ENCODE results near the gene NKD2.
"Not testable (repeated sequence)": the region's sequence is repeated elsewhere in the genome, so short reads cannot be mapped to it uniquely, and the experiment has no call there.

Gene NKD2

GRCh38 chr5:1059884-1060263 lies 51.3 kb downstream of the NKD2 start:
- no peak for DNase-seq

DNA sequence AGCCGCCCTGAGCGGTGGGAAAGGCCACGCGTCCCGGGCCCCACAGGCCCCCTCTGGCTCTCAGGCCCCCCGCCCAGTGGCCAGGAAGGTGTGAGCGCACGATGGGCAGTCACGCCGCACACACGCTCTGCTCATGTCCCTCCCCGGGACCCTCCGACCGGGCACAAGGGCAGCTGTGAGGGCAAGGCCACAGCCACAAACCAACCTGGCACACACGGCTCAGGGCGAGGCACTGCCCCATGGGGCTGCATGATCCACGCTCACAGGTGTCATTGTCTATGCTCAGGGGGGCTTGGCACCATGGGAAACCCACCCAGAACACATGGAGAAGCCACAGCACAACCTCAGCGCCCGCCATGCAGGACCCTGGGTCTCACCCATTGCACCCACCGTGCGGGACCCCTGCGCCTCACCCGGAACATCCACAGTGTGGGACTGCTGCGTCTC lies 52.0 kb downstream of the NKD2 start:
- DNase-seq = no peak

- DNase-seq = not testable (repeated sequence)
Observed at GRCh38 chr5:1061292-1061691, 52.7 kb downstream of the NKD2 start.

GRCh38 chr5:1061916-1062315 lies 53.3 kb downstream of the NKD2 start:
- DNase-seq = no peak

DNA sequence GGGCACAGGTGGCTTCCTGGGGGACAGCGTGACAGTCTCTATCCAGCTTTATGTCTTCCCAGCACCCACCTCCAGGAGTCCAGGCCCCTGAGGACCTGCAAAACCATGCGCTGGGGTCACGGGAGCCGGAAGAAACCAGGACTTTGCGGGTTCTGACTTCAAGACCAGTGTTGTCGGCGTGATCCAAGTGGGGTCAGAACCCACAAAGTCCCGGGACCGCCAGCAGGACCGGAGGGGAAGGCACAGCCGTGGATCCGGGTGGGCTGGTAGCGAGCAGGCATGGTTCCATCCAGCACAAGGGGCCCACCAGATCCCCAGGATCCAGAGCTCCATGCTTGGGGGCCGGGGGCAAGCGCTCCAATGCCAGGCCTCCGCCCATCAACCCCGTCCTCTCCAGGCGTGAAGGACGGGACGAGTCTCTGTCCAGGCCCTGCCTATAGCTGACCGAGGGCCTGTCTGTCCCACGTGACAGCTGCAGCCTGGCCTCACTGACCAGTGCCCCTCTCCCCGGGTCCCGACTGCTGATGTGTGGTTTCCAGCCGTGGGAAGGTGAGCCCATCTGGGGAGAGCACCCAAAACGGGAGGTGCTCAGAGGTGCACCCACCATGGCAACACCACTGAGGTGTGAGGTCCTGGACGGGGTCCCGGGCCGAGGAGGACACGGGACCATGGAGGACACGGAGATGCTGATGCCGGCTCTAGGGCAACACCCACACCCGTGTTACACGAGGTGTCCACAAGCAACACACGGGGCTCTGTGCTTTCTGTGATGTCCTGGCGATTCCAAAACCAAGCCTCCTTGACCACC lies 54.4 kb downstream of the NKD2 start:
- DNase-seq = no peak

DNA sequence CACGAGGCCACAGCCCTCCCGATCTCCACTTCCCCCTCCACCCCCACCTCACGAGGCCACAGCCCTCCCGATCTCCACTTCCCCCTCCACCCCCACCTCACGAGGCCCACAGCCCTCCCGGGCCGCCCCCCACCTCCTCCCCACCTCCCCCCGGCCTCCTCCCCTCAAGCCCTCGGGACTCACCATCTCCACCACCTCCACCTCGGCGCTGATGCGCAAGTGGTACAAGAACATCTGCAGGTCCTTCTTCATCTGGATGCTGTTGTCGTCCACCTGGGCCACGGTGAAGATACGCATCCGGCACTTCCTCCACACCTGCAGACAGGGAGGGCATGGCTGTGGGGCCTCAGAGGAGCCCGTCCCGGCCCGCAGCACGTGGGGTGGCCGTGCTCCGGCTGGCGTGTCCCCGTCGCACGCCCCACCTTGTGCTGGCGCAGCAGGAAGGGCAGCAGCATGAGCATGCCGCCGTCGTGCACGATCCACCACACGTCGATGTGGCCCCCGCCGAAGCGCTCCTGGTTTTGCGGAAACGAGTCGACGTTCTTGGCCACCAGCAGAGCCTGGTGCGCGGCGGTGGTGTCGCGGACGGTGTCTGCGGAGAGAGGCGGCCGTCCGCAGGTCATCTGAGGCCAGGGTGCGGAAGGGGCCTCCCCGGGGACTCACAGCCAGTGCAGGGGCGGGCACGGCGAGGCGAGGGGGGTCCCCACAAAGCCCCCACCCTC lies 55.2 kb downstream of the NKD2 start:
- no peak for DNase-seq

DNA sequence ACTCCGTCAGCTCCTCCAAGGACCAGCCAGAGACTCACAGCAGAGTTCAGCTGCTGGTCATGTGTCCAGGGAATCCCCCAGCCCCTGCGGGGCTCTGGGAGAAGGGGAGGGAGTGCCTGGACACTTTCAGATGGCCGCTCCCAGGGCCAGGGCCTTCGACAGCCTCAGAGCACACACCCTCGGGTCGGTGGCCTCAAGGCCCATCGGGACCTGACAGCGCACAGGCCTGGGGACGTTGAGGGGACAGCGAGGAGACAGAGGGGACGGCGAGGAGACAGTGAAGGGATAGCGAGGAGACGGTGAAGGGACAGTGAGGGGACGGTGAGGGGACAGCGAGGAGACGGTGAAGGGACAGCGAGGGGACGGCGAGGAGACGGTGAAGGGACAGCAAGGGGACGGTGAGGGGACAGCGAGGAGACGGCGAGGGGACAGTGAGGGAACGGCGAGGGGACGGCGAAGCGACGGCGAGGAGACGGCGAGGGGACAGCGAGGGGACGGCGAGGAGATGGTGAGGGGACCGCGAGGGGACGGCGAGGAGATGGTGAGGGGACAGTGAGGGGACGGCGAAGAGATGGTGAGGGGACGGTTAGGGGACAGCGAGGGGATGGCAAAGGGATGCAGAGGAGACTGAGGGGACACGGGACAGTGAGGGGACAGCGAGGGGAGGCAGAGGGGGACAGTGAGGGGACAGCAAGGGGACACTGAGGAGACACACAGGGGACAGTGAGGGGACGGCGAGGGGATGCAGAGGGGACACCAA lies 56.0 kb downstream of the NKD2 start:
- no peak for DNase-seq

DNA sequence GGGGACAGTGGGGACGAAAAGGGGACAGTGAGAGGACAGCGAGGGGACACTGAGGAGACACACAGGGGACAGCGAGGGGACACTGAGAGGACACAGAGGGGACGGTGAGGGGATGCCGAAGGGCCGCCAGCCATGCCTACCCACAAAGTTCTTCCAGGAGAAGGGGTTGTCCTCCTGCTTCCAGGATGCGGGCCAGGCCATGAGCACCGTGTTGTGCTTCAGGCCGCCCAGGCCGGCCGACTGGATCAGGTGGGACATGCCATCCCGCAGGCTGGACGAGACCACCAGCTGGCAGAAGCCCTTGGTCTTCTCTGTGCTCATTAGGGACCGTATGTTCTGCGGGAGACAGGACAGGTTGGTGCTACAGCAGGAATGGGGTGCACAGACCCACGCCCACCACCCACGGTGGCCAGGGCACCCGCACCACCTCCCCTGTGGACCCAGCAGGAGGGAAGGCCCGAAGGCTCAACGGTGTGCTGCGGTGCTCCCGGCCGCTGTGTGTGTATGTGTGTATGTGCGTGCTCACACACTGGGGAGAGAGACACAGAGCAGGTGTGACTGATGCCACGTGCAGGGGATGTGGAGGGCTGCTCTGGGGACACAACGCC lies 56.6 kb downstream of the NKD2 start:
- DNase-seq = no peak

DNA sequence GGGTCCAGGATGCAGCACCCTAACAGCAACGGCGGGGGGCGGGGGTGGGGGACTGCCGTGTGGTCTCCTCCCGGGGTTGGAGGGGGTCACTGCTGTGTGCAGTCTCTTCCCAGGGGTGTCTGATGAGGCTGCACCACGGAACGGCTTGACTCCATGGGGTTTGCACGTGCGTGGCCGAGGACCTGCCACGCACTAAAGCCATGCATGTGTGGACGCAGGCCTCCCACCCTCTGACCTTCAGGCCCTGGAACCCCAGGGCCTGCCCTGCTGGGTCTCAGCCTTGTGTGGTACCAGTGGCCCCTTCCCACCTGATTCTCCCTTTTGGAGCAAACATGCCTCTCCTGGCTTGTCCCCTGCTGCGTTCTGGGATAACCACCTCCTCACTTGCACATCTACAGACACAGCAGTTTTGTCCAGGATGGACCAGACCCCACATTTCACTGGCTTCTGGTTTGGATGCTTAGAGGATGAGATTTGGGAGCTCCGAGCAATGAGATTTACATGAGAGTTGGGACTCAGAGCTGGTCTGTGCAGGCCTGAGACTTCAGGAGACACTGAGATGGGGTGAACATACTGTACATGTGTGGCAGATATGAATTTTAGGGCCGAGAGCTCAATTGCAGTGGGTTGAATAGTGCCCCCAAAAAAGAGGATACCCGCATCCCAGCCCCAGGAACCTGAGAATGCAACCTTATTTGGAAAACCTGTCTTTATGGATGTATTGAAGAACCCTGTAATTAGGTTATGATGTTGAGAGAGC lies 57.5 kb downstream of the NKD2 start:
- no peak for DNase-seq

- no peak for DNase-seq
Observed at GRCh38 chr5:1066676-1067075, 58.1 kb downstream of the NKD2 start.

GRCh38 chr5:1067141-1068121 lies 58.8 kb downstream of the NKD2 start:
- DNase-seq = no peak

DNA sequence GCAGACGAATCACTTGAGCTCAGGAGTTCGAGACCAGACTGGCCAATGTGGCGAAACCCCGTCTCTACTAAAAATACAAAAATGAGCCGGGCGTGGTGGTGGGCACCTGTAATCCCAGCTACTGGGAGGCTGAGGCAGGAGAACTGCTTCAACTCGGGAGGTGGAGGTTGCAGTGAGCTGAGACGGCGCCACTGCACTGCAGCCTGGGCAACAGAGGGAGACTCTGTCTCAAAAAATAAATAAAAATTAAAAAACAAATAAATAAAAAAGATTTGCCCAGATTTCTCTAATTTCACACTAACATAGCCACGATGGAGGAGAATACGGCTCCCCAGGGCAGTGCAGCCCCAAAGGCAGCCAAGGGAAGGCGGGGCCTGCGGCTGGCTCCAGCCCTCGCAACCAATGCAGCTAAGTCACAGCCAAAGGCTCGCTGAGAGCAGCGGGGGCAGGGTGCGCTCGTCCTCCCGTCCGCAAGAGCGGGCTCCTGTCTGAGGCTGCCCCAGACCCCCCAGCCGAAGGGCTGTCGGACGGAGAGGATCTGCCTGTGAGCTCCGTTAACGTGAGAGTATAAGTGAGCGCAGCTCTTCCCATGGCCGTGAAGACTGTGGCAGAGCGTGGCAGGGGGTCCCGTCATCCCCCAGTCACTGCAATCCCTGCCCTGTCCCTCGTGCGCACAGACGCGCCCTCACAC lies 59.7 kb downstream of the NKD2 start:
- DNase-seq = no peak

GRCh38 chr5:1068895-1069719 lies 60.5 kb downstream of the NKD2 start:
- no peak for DNase-seq

DNA sequence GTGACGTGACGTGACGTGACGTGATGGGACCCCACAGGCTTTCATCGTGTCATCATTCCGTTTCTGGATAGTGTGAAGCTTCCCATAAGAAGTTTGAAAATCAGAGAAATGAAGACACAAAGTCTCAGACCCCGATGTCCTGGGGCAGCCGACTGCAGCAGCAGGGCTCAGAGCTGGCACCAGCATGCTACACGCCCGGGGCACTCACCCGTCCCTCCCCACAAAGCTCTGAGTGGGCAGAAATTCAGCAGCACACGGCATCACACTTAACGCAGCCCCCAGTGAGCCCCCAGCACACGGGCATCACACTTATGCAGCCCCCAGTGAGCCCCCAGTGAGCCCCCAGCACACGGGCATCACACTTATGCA lies 61.1 kb downstream of the NKD2 start:
- DNase-seq = no peak

DNA sequence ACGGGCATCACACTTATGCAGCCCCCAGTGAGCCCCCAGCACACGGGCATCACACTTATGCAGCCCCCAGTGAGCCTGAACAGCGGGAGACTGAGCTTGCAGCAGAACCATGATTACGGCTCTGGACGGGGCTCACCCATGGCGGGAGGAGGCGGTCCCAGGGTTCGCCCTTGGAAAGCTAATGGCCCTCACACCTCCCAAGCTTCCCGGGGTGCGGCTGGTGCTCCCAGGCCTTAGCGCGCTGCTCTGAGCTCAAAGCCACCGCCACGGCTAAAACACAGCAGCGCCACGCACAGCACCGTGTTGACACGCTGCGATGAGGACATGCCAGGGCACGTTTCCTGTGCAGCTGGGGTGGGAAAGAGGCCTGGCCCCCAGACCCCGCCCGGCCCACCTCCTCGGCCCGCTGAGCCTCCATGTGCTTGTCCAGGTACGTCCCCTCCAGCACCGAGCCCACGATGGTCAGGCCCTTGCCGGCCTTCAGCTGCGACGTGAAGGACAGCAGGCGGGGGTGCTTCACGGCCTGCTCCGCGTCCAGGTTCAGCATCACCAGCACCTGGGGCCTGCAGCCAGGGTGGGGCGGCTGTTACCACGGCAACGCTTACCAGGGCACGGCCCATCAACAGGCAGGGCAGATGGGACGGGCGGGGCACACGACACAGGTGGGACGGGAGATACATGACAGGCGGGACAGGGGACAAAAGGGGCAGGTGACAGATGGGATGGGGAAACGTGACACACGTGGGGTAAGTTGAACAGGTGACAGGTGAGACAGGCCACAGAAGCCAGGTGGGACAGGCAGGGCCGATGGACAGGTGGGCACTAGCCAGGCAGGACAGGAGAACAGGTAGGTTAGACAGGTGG lies 64.9 kb downstream of the NKD2 start:
- no peak for DNase-seq

GRCh38 chr5:1074226-1074625 lies 65.6 kb downstream of the NKD2 start:
- no peak for DNase-seq

- no peak for DNase-seq
Observed at GRCh38 chr5:1074816-1075554, 66.4 kb downstream of the NKD2 start.

- no peak for DNase-seq
Observed at GRCh38 chr5:1075555-1075881, 66.9 kb downstream of the NKD2 start.
